CD4-positive, alpha-beta T cell treated with Interferon gamma for 1 hour (primary cell): Measurements from ENCODE around the gene NAB2.
"Not testable (repeated sequence)": the region's sequence is repeated elsewhere in the genome, so short reads cannot be mapped to it uniquely, and the experiment has no call there.

Experiments used
- DNase-seq: peaks from one replicate; pipeline ENCODE4 v3.0.0-alpha.2; 2020

NAB2 gene, protein sequence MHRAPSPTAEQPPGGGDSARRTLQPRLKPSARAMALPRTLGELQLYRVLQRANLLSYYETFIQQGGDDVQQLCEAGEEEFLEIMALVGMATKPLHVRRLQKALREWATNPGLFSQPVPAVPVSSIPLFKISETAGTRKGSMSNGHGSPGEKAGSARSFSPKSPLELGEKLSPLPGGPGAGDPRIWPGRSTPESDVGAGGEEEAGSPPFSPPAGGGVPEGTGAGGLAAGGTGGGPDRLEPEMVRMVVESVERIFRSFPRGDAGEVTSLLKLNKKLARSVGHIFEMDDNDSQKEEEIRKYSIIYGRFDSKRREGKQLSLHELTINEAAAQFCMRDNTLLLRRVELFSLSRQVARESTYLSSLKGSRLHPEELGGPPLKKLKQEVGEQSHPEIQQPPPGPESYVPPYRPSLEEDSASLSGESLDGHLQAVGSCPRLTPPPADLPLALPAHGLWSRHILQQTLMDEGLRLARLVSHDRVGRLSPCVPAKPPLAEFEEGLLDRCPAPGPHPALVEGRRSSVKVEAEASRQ

DNA sequence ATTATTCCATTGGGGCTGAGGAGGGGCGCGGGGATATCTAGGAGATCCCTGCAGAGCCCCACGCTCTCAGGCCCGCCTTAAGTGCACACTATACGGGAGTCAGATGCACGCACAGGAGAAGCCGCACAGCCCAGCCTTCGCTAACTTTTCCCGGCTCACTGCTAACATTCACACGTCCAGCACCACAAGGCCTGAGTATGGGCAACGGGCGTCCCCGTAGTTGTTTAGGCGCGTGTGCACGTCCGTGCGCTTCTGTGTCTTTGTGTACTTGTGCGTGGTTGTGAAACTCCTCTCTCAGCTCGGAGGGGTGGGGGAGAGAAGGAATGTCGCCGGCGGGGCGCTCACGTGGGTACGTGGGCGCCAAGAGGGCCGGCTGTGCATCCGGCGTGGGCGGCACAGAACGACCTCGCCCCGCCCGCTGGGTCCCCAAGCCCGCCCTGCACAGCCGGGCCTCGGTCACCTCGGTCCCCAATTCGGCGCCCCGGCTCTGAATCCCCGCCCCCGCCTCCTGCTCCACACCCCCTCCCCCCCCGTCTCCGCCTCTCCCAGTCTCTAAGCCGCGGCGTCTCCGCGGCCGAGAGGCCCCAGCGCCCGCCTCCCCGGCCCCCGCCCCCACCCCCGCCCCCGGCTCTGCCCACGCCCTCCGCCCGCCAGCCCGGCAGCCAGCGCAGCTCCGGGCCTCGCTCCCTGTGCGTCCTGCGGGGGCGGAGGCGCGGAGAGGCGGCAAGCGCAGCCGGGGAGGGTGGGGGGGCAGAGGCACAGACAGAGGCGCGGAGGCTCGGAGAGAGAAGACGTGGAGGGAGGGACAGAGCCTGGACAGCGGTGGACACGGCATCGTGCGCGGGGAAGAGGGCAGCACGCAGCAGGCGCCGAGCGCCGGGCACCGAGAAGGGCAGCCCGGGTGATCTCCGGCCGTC is at the start of gene NAB2:
TSS of gene NAB2 (plus strand) at position 761 of the 917 bp plus-strand sequence. CDS start 158 bp downstream, outside the sequence.
- peak; percentile 96 for DNase-seq

DNA sequence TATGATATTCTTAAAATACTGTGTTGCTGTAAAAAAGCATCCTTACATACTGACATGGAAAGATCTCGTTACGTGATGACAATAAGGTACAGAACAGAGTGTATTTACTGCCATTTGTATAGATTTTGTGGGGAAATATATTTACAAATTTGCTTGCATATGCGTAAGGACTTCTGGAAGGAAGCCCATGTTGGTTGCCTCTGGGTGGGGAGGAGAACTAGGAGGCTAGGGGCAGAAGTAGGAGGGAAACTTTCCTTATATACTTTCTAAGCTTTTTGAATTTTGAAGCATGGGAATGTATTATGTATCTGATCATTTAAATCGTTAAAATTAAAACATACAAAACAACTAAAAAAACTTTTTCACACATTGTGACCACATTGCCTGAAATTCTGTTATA is 48.7 kb upstream of the NAB2 start:
- DNase-seq = no peak

DNA sequence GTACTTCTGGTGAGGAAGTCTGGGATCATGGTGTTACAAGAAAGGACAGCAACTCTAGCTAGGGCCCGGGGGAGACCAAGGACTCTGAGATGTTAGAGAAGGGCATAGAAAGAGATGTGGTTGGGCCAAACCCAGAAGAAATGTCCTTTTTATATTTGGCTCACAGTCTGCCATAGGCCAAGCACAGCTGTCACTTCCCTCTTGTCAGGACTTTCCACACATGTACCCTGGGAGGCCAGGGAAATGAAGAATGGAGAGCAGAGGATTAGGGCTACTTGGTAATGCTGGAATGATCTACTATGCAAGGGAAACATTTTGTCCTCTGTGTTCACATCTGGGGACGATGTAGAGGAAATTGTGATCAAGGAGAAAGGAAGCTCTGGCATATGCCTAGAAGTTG is 48.2 kb upstream of the NAB2 start:
- DNase-seq = no peak

DNA sequence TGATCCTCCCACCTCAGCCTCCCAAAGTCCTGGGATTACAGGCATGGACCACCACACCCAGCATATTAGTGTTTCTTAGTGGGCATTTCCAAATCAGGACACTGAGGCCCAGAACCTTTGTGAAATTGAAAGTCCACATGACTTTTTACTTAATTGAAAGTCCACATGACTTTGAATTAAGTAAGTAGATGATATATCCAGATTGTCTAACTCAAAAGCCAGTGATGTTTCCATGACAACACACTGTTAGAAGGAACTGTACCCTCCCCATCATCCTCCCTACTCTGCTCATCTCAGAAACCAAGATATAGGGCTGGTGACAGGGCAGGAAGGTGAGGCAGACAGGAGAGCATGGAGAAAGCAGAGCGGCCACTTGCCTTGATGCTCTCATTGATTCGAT is 46.2 kb upstream of the NAB2 start:
- no peak for DNase-seq

DNA sequence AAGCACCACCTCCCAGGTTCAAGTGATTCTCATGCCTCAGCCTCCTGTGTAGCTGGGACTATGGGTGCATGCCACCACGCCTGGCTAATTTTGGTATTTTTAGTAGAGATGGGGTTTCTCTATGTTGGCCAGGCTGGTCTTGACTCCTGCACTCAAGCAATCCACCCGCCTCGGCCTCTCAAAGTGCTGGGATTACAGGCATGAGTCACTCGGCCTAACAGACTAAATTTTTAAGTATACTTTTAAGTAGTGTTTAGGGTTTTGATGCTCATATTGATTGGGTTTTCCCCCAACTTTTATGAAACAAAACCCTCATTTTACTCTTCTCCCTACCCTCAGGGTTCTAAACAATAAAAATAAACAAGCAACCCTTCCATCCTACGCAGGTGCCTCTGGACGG is 44.4 kb upstream of the NAB2 start:
- no peak for DNase-seq

DNA sequence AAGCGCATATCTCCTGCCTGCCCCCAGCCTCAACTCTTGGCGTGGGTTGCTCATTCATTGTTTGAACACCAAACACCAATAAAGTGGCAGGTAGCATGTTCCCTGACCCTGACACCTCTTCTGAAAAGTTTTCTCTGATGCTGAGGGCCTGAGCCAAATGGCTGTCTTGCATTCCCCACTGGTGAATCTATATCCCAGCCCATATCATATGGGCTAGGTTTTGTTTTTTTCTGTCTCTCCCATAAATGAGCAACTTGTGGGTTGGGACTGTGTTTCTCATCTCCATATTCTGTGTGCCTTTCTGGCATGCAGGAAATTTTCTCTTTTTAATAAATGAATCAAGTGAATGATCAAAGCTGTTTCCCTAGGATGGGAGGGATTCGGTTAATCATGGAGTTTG is 44.0 kb upstream of the NAB2 start:
- no peak for DNase-seq

DNA sequence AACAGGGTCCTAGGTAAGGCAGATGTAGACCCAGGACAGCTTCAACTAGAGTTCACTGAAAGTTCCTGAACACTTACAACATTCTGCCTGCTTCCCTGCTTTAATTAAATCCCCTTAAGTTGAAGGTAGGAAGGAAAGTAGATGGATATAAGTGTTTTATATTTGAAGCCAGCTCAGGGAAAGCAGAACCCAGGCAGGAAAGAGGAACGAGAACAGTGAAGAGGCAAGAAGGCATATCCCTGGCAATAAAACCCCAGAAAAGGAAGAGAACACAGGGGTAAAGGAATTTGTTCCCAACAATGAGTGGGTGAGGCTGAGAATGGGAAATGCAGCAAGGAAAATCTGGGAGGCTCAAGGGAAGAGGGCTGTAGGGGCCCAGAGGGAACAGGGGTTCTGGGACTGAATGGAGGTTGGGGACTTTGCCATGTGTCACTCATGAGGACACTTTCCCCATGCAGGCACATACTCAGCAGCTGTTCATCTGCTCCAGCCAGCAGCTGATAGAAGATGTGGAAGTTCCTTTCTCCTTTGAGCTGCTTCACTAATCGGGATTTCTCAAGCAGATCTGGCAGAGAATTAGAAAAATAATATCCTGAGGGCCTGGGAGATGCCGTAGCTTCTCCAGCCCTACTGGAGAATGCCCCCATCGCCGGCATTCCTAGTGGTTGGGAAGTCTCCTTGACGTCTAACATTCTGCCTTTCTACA is 42.7 kb upstream of the NAB2 start:
- no peak for DNase-seq

DNA sequence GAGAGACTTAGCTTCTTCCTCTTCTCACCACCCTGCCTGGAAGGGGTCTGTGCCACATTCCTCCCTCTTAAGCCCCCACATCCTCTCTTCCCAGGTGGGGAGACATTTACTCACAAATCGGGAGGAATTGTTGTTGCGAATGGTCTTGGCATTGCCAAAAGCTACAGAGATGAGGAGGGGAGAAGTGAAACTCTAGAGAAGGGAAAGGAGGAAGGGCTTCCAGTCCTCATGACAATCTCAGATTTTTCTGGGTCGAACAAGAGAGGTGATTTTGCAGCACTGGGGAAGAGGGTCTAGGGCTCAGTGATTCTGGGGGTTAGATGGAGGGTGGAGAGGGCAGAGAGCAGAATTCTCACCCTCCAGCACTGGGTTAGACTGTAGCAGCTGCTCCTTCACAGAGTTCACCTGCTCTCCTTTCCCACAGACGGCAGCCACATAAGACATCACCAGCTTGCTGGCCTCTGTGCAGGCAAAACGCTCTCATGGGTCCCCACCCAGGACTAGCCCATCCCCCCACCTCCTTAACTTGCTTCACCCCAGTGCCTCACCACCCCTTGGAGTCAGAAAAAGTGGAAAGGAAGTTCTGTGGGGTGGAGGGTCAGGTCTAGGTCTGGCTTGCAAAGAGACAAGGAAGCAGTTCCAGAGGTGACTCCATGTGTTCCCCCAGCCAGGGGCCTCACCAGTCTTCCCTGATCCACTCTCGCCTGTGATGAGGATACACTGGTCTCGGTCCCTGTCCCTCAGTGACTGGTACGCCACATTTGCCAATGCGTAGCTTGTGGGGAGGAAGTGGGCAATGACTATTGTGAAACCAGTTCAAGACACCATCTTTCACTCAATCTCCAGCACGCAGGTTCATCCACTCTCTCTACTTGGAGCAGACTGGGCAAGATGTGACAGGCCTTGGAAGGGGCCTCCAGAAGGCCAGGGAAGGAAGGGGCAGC is 41.7 kb upstream of the NAB2 start:
- DNase-seq = peak; percentile 40

DNA sequence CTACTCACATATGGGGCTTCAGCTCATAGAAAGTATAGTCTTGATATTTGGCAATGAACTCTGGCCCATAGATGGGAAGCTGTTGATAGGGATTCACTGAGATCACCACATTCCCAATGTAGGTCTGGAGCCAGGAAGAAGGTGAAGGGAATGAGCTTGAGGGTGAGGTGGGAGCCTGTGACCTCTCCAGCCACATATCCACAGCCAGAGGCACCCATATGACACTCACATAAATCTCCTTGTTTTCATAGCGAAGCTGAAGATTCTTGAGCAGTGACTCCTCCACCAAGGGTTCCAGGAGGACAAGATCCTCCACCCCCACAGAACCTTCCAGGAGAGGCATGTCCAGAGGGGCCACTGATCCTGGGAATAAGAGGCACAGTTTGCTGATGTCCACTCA is 40.9 kb upstream of the NAB2 start:
- DNase-seq = no peak

DNA sequence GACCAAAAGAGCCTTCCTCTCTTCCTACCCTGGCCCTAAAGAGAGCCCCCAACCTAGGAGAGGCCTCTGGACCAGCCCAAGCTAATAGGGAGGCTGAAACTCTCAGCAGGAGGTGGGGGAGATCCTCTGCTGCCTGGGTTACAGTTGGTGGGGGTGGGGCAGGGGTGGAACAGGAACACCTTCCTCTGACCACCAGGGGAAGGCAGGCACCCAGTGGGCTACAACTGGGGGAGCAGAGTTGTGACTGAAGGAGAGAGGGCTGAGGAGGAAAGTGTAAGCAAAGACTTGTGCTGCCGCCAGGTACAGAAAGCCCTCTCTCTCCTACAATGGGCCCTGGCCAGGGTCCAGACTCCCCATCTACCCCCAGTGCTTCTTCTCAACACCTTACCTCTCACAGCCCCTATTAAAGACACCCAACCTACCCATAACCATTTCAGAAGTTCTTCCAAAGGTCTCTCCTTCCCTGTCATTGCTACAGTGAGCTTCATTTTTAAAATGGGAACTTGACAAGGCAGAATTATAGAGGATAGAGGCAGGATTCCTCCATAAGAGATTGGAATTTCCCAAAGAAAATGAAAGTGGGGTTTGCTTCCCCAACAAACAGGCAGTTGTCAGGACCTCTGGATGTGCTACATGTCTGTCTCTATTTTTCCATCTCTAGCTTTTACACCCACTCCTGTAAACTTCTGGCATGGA is 40.3 kb upstream of the NAB2 start:
- DNase-seq = no peak

DNA sequence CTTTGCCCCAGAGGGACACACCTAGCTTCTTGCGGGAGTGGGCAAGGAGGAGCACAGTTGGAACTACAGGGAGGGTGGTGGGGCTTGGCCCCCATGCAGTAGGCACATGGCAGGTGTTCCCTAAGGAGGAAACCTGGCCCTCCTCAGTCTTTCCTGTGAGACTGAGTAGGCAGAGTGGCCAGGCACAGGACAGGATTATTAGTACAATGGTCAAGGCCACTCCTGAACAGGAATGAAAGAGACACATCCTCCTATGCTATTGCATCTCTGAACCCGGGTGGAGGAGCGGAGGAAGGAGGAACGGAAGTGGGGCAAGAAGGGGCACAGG is 39.8 kb upstream of the NAB2 start:
- no peak for DNase-seq

DNA sequence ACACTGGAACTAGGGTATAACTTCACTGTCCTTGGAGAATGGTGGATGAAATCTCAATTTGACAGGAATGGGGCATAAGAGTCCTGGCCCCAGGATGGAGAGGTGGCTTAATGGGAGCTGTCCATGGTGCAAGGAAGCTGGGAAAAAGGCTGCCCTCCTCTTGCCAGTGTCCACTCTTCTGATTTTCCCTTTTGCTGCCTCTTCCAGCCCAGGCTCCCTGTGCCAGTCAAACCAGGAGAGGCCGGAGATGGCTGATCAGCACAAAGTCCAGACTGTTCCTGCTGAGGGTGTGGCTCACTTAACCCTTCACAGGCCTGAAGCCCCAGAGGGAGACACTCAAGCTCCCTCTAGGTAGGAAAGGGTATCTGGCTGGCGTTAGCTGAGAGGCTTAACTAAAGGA is 39.0 kb upstream of the NAB2 start, which contains the start of gene MYO1A:
TSS of gene MYO1A (minus strand) at position 240 of the 400 bp plus-strand sequence. CDS start 1,806 bp downstream, outside the sequence.
- DNase-seq = no peak

DNA sequence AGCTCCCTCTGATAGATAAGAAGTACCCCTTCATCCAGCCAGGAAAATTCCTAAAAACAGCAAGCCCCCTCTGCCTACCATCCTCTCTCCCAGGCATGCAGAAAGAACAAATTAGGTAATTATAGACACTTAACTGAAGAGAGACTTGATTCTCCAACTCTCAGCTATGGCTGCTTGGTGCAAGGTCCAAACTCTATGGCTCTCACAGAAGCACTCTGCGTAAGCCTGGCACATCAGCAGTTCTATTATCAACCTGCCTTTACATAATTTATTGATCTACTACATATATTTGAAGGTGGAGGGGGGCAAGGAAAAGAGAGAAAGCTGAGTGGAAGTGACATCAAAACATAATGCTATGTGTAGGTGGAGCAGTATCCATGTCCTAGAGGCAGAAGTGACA is 37.9 kb upstream of the NAB2 start:
- DNase-seq = no peak

DNA sequence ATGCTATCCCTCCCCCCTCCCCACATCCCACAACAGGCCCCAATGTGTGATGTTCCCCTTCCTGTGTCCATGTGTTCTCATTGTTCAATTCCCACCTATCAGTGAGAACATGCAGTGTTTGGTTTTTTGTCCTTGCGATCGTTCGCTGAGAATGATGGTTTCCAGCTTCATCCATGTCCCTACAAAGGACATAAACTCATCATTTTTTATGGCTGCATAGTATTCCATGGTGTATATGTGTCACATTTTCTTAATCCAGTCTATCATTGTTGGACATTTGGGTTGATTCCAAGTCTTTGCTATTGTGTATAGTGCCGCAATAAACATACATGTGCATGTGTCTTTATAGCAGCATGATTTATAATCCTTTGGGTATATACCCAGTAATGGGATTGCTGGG is 35.8 kb upstream of the NAB2 start:
- not testable (repeated sequence) for DNase-seq

DNA sequence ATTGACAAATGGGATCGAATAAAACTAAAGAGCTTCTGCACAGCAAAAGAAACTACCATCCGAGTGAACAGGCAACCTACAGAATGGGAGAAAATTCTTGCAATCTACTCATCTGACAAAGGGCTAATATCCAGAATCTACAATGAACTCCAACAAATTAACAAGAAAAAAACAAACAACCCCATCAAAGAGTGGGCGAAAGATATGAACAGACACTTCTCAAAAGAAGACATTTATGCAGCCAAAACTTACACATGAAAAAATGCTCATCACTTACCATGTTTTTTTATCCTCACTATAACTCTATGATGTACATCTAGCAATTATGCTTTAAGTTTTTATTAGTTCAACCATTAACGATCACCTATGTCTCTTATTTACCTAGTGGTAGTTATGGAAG is 35.0 kb upstream of the NAB2 start:
- DNase-seq = not testable (repeated sequence)

DNA sequence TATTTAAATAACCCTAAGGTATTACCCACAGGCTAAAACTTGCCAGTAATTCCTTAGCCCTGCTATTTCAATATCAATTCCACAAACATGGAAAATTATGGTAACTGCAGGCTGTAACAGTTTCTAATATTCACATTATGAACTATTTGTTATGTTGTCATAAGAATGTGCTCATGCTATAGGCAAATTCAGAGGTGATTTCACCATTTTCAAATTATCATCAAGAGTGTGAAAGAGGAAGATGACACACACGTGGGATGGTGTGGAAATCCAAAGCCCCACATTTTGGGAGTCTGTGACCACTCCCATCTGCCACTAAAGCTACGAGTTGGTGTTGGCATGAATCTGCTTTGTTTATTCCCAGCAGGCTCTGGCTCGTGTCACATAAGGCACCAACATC is 33.1 kb upstream of the NAB2 start:
- peak; percentile 29 for DNase-seq

DNA sequence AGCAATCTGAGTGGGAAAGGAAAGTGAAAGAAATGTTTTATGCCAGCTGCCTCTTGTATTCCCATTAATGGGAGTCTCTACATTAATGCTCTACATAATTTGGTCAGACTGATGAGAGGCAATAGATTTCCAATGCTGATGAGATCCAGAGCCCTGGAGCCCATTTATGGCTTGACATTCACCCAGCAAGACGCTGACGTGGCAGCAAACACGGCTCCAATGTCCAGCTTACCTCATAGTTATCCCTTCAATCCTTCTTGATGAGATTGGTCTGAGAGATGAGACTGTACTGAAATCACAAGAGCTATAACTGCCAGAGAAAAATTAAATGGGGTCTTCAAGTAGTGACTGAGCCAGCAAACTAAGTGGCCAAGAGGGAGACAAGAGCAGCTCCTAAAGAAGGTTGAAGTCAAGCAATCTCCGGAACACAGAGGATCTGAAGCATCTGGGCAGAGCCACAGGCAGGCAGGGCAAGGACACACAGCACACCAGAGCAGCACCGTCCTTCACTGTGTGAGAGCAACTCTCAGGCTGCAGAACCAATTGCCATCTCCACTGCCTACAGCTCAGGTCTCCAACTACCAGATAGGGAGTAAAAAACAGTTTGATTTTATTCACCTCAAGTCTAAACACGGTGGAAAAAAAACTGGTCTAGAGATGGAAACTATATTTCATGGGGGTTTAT is 31.7 kb upstream of the NAB2 start:
- no peak for DNase-seq

DNA sequence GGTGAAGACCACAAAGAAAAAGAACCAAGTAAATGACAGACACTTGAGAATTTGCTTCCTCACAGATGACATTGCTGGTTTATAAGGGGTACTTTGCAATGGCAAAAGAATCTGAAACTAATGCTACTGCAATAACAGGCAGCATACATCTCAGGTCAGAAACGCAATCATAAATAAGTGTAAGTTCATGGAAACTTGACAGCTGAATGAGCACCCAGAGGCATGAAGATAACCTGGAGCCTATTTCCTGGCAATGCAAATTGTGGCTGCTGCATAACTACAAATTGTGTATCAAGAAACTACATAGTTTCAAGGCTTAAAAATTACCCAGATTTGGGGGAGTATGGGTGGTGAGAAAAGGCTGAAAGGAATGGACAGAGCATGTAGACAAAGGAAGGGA is 30.5 kb upstream of the NAB2 start:
- DNase-seq = no peak

DNA sequence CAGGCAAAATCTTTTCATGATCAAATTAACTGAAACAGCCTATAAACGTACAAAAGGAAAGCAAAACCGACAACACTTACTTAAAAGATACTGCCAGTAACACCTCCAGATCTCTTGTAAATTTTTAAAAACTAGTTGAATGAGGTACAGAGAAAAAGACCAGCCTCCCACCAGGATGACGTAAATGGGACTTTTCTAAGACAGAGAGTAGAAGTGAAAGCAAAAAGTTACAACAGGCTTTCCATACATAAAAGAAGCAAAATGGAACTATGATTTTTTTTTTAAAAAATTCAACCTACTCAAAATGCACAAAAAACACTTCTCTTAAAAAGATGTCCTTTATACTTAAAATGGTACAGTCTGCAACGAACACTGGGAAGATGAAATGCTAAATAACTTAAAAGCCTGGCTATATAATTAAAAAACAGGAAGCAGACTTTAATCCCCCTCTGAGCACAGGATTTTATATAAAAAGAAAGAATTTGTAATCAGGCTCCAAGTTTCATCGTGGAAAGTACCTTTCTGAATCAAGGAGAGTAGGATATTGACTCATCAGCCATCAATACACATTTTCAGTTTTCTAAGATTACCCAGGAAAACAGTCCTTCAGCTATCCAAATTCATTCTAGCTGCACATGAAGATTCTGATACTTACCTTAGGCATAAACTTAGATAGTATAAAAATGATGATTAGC is 24.8 kb upstream of the NAB2 start:
- DNase-seq = peak; percentile 37

DNA sequence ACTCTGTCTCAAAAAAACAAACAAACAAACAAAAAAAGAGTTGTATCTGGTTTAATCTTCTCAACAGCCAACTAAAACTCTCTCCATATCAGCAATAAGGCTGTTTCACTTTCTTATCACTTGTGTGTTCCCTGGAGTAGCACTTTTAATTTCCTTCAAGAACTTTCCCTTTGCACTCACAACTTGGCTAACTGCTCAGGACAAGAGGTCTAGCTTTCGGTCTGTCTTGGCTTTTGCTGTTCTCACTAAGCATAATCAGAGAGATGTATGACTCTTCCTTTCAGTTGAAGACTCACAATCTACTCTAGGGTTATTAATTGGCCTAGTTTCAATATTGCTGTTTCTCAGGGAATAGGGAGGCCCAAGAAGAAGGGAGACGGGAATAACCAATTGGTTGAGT is 22.7 kb upstream of the NAB2 start:
- no peak for DNase-seq
